Heart left ventricle (tissue), 13 donors: Measurements from ENCODE around the gene NME3.

Experiments
- CTCF ChIP-seq, 12 donors: fragments of 200-600 bp; sonication (generic) in 4 of 12; IDR thresholded peaks; one replicate each; pipeline versions ENCODE4 v1.5.0 to v1.8.0; 2018 to 2022; ENCODE audit warnings: antibody characterized with exemption in 12 of 12, mild to moderate bottlenecking in 5 of 12
- POLR2A ChIP-seq, 2 donors: fragments of 450-650 bp; IDR thresholded peaks; one replicate each; pipeline ENCODE4 v1.6.1; 2017; ENCODE audit warnings: antibody characterized with exemption in 2 of 2, mild to moderate bottlenecking in 2 of 2, moderate library complexity in 2 of 2
- donor health status: ischemic (EF 13 %, LVEDD 7.1; RV severe dilation, severe dysfunction).
- donor health status: DM: no; HTN: yes; CAD: no.
- donor health status: DM: no; HTN: no; CAD: no.
- donor health status: ischemic (EF 25% LVEDD 6.9; RV normal size, moderate dysfunction).
- donor health status: ischemic (EF 25% LVEDD 5.7; RV mildly dilated, moderate dysfunction).
- donor health status: ischemic (EF 35%, LVEDD 5.7; RV mildly dilated, moderate dysfunction).
- donor health status: nonischemic (EF 11% LVEDD 7.7; RV severe dilation, severe dysfunction).
- donor health status: DM: yes; HTN: yes; CAD: no.
- donor health status: PGD.
- donor health status: ischemic (EF 29% LVEDD 5.4; RV normal size, mild dysfunction).
- donor health status: nonischemic (EF 23%, LVEDD 6.1; RV moderate dilation, normal function).

GRCh38 chr16:1789643-1790045, 18.3 kb upstream of the NME3 start:
- no peak for TF ChIP-seq POLR2A (IDR thresholded peaks at IDR 0.05)
- TF ChIP-seq CTCF (IDR thresholded peaks at IDR 0.05), result no peak
